Activated T-cell treated with anti-CD3 and anti-CD28 coated beads, Interleukin-2, amount 50 U/mL, for 48 hours (primary cell): ENCODE measurements around the gene ZNF512B.
"Not testable (repeated sequence)": the region's sequence is repeated elsewhere in the genome, so short reads cannot be mapped to it uniquely, and the experiment has no call there.

Experiments used
- DNase-seq, 2 experiments: peaks; one replicate each; pipeline ENCODE4 v3.0.0-alpha.2; 2020

Gene ZNF512B

DNA sequence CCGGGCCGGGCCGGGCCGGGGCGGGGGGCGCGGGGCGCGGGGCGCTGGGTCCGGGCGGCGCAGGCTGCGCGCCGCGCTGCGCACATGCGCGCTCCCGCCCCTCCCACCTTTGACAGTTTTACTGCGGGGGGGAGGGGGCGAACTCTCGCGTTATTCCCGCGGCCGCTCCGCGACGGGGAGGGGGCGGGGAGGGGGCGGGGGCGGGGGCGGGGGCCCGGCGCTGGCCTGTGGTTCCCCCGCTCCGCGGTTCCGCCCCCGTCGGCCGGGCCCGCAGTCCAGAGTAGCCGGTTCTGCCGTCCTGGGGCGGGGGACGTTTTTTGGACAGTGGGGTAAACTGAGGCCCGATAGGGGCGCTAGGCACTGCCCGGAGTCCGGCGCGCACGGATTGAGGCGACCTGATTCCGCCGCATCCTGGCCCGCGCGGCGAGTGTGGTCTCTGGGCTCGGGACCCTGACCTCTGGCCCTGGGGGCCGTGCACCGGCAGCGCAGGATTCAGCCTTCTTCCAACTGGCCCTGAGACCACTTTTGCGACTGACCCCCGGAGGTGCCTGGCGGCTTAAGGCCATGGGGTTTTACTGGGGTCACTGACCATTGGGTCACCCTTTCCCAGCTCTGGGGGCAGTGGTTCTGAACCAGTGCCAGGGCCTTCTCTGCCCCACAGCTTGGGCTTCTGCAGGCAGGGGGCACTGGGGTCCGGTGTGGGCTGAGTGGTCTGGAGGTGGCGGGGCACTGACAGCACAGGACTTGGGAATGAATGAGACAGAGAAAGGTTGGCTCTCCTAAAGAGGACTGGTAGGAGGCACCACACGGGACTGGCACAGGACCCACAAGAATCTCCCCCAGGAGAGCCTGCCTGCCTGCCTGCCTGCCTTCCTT is at the start of gene ZNF512B:
ZNF512B (minus strand) TSS at position 93 of the 876 bp plus-strand sequence. CDS start 1,980 bp downstream, outside the sequence.
- peak; percentile 70 to 71 for DNase-seq

DNA sequence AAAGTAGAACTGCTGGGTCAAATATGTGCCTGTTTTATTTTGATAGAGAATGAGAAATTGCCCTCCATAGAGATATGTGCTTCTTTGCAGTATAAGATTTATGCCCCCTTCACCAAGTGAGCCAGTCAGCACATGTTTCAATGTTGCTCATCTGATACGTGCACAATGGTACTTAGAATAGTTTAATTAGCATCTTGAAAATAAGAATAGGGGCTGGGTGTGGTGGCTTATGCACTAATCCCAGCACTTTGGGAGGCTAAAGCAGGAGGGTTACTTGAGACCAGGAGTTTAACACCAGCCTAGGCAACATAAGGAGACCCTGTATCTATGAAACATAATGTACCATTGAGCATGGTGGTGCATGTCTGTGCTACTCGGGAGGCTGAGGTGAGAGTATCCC is 45.9 kb upstream of the ZNF512B start:
- DNase-seq, result no peak

DNA sequence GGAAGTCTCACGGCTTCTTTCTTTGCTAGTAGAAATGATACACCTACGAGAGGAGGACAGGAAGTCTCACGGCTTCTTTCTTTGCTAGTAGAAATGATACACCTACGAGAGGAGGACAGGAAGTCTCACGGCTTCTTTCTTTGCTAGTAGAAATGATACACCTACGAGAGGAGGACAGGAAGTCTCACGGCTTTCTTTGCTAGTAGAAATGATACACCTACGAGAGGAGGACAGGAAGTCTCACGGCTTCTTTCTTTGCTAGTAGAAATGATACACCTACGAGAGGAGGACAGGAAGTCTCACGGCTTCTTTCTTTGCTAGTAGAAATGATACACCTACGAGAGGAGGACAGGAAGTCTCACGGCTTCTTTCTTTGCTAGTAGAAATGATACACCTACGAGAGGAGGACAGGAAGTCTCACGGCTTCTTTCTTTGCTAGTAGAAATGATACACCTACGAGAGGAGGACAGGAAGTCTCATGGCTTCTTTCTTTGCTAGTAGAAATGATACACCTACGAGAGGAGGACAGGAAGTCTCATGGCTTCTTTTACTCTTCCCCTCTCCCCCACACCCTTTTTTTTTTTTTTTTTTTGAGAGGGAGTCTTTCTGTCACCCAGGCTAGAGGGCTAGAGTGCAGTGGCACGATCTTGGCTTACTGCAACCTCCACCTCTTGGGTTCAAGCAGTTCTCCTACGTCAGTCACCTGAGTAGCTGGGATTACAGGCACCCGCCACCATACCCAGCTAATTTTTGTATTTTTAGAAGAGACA is 42.8 kb upstream of the ZNF512B start:
- not testable (repeated sequence) for DNase-seq

DNA sequence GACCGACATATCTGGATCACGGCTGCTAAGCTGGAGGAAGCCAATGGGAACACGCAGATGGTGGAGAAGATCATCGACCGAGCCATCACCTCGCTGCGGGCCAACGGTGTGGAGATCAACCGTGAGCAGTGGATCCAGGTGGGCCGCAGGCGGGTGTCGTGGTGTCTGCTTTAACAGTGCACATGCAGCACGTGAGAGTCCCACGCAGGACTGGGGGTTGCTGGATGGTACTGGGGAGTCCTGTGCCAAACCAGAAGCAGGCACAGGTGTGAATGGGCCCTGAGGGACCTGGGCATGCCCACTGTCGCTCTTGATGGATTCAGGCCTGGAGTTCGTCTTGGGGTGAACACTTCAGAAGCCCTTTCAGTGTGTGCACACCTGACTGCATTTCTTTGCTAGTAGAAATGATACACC is 41.6 kb upstream of the ZNF512B start:
- peak; percentile 26 for DNase-seq

- DNase-seq, result no peak
These were observed 41.0 kb upstream of the ZNF512B start for GRCh38 chr20:64010711-64011237.

- no peak for DNase-seq
These were observed 40.2 kb upstream of the ZNF512B start for GRCh38 chr20:64009811-64010387.

GRCh38 chr20:64006902-64007301 is 37.2 kb upstream of the ZNF512B start:
- no peak for DNase-seq

GRCh38 chr20:64006490-64006889 is 36.8 kb upstream of the ZNF512B start:
- no peak for DNase-seq

GRCh38 chr20:64005394-64005793 is 35.7 kb upstream of the ZNF512B start:
- DNase-seq, result no peak

DNA sequence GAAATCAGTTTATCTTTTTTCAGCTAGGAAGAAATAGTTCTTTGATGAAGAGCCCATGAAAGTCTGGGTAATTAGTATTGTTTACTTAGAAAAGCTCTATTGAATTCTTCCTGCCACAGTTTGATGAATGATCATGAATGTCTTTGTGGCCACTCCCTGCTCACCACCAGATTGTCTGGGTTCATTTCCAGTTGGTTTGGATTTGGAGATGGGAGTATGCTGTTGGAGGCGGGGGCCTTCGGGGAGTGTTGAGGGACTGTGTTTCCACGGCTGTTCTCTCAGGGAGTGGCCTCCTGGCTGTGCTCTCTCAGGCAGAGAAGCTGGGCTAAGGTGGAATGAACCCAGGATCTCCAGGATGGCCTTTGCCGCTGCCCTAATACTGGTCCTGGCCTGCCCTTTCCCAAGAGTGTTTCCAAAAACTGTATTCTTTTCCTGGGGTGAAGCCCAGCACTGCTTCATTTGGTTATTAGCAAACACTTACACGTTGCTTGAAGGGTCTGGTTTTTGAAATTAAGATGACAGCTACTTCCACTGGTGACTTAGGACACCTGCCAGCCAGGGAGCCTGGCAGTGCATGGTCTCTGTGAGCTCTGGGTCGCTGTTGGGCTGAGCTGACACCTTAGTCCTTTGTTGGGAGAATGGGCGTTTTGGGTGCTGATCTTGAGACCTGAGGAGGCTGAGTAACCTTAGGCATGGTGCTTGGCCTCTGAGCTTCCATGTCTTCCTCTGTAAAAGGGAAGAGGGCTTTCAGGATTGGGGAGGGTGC is 34.4 kb upstream of the ZNF512B start:
- no peak for DNase-seq

- DNase-seq, result no peak
These were observed 31.9 kb upstream of the ZNF512B start for GRCh38 chr20:64001607-64002011.

GRCh38 chr20:64000906-64001305 is 31.2 kb upstream of the ZNF512B start:
- DNase-seq, result no peak

GRCh38 chr20:63982937-63983336 is 13.2 kb upstream of the ZNF512B start:
- DNase-seq, result no peak

DNA sequence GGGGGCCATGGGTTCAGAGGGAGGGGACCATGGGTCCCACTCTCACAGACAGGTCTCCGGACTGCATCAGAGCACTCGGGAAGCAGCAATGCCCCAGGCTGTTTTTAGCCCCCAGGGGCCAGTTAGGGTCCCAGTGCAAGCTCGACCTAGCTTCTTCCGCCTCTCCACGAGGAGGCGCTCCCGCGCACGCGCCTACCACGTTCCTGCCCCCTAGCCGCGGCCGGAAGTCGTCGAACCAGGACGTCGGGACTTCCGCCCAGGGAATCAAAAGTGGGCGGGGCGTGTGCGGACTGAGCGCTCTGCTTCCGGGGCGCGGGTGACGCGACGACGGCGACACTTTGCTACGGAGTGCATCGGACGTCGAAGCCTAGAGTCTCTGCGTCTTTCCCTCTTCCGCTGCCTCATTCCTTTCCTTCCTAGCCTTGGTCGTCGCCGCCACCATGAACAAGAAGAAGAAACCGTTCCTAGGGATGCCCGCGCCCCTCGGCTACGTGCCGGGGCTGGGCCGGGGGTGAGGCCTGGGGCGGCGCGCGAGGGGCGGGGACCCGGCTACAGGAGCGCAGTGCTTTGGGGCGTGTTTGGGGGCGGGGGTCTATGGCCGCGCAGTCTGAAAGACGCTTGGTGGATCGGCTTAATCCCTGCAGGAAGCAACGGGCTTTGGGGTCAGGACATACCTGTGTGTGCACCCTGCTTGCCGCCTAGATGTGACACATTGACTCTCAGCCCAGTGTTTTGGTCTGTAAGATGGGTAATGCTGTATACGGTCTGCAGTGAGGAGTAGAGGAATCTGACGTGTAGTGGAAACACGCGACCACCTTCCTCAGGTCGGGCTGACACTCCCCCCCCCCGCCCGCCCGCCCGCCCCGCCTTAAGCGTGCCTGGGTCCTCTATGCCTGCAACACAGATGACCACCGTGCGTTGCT is 11.3 kb upstream of the ZNF512B start, which contains the start of gene PRPF6:
PRPF6 (plus strand) TSS at position 327 of the 923 bp plus-strand sequence; CDS start at position 441, 114 bp downstream.
- DNase-seq, result peak; percentile 96 to 97

DNA sequence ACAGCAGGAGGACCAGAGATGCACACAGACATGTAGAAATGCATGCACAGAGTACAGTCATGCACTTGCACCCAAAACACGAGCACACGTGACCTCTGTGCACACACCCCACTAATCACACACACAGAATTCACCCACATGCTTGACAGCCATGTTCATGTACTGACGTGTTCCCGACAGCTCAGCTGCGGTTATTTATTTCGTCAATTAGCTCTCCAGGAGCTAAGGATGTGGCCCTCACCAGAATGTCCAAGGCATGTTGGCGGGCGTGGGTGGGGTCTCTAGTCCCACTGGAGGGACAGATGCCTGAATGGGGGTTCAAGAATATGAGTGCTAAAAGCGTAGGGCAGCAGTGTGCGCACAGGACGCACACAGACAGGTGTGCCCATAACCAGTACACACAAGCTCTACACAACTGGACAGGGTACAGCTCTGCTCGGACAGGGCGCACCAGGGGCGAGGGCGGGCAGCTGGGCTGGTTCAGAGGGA is 10.6 kb upstream of the ZNF512B start:
- DNase-seq, result peak in 1 of 2 experiments; percentile 60

- DNase-seq, result peak; percentile 89 to 90
These were observed 10.0 kb upstream of the ZNF512B start, which contains the start of gene SAMD10 for GRCh38 chr20:63979557-63980316. TSS of gene SAMD10 (minus strand) at chr20:63979642. CDS start at chr20:63979467, 175 bp downstream.

GRCh38 chr20:63979229-63979556 is 9.5 kb upstream of the ZNF512B start:
- no peak for DNase-seq

DNA sequence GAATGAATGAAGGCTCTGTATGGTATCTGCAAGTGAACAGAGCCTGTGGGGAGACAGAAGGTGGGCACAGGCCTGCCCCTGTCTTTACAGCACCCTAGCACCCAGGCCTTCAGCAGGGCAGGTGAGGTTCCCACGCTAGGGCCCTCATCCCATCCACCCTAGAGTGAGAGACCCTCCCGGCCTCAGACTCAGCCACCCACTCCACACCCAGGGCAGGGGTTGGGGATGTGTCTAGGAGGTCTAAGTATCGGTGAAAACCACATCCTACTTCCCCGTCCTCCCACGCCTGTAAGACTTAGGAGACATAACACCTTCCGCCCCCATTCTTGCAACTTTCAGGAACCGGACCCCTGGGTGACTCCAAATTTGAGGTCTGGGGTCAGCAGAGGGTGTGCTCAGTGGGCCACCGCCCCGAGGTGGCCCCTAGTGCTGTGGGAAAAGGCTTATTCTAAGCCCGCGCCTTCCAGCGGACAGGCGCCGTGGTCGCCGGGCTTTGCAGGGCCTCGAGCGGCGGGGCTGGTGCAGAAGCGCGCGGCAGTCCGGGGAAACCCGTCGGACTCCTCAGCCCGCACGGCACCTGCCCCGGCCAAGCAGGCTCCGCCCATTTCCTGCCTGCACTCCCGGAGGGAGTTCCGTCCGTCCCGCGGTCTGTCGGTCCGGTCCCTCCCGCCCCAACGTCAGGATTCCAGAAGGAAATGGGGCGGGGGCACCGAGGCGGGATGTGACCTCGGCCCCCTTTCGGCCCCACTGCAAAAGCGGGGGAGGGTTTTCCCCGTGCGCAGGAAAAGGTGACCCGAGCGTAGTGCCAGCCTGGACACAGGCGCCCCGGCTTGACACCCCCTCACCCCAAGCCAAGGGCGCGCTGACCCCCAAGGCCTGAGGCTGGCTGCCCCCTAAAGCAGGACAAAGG is 8.8 kb upstream of the ZNF512B start:
- DNase-seq, result peak; percentile 79 to 83

DNA sequence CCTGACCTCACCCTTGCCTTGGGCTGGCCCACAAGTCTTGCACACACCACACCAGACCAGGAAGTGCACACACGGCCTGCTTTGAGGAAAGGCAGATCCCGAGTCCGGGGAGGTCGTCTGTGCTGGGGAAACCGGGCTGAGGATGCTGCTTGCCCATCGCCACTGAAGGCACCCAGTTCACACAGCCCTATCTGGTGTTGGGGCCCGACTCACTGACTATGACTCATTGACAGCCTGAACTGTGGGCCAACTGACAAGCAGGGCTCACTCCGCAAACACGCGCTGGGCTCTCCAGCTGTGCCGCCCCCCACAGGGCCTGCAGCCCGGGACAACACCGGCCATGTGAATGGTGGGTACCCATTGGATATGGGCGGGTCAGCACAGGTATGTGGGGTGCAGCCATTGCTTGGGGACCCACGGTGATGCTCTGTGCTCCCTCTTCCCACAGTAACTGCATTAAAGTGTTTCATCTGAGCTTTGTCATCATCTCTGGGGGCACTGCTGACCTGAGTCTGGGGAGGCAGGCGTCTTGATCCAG is 8.1 kb upstream of the ZNF512B start:
- peak; percentile 80 to 81 for DNase-seq
